Pulmonary artery endothelial cell (primary cell): ENCODE measurements around the gene GBGT1. TPM values are rescaled to one million over a fixed set of nuclear protein-coding genes. Genes with fewer than 3 reads are reported as not detected.

Experiments
- DNase-seq: peaks from one replicate; pipeline ENCODE4 v3.0.0-alpha.2; 2011; ENCODE audit warnings: low read depth, low spot score
- total RNA-seq: library from RNA; depleted of rRNA; stranded (reverse); fragments of >200 nt; gene quantifications from 2 replicates; pipeline ENCODE4 v1.2.3, GENCODE V29; 2014

GBGT1 gene
- total RNA-seq, 1 donor from 2014 or later = 17.3 TPM

GRCh38 chr9:133144142-133144903 lies 19.4 kb downstream of the GBGT1 start:
- no peak for DNase-seq

- no peak for DNase-seq
Measured at GRCh38 chr9:133143639-133144141, 20.0 kb downstream of the GBGT1 start.

- no peak for DNase-seq
Measured at GRCh38 chr9:133142684-133143622, 20.8 kb downstream of the GBGT1 start.

GRCh38 chr9:133141833-133142595 lies 21.7 kb downstream of the GBGT1 start:
- no peak for DNase-seq

- DNase-seq = no peak
Measured at GRCh38 chr9:133140606-133141005, 23.1 kb downstream of the GBGT1 start.

GRCh38 chr9:133140174-133140505 lies 23.6 kb downstream of the GBGT1 start:
- DNase-seq = no peak

GRCh38 chr9:133139246-133140173 lies 24.2 kb downstream of the GBGT1 start:
- DNase-seq = no peak

- DNase-seq = no peak
Measured at GRCh38 chr9:133137451-133138231, 26.1 kb downstream of the GBGT1 start.

- peak; percentile 47 for DNase-seq
Measured at GRCh38 chr9:133135146-133135745, 28.5 kb downstream of the GBGT1 start.

GRCh38 chr9:133134388-133135145 lies 29.1 kb downstream of the GBGT1 start:
- no peak for DNase-seq

GRCh38 chr9:133133681-133134387 lies 29.9 kb downstream of the GBGT1 start:
- peak; percentile 97 for DNase-seq

- no peak for DNase-seq
Measured at GRCh38 chr9:133132174-133132573, 31.5 kb downstream of the GBGT1 start.

GRCh38 chr9:133131506-133131905 lies 32.2 kb downstream of the GBGT1 start:
- no peak for DNase-seq

- DNase-seq = no peak
Measured at GRCh38 chr9:133130685-133131244, 32.9 kb downstream of the GBGT1 start.

- DNase-seq = no peak
Measured at GRCh38 chr9:133129001-133129795, 34.5 kb downstream of the GBGT1 start.

- no peak for DNase-seq
Measured at GRCh38 chr9:133128152-133128551, 35.6 kb downstream of the GBGT1 start.
